NCI-H2081 (cell line): ENCODE results near the gene ZNF488.

ENCODE experiments used
- DNase-seq, 2 experiments: peaks; one replicate each; lab custom pipeline; 2025; lab: John Stamatoyannopoulos, UW

The ZNF488 gene

DNA sequence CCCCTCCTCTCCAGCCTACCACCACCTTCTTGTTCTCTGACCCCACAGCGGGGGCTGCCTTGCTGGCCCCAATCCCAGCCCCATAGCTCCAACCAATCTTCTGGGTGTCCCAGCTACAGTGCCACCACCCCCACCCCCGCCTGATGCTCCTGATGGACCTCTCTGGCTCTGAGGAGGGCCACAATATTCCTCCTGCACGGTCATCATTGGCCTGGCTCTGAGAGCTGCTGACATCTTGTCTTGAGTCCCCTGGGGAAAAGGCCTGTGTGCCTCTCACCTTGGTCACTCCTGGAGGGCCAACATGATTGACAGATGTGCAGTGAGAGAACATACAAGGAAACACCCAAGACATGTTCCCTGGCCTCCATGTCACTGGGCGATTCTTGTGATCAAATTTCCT is 54.2 kb downstream of the ZNF488 start:
- DNase-seq = no peak

DNA sequence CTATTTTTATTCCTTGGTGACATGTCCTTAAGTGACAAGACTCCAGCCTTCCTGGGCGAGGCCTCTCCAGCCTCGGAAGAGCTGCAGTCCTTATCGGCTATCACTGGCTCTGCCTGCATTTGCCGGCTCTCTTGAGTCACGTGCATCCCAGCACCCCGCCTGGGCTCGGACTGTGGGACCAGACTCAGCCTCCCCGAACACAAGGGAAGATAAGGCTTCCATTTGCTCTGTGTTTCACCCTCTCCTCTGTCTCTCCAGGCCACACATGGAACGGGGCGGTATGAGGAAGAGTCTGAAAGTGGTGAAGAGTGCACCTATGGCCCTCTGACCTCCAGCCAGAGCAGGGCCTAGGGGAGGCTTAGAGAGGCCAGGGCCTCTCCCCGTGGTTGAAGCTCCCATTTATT is 57.2 kb downstream of the ZNF488 start:
- DNase-seq = no peak

DNA sequence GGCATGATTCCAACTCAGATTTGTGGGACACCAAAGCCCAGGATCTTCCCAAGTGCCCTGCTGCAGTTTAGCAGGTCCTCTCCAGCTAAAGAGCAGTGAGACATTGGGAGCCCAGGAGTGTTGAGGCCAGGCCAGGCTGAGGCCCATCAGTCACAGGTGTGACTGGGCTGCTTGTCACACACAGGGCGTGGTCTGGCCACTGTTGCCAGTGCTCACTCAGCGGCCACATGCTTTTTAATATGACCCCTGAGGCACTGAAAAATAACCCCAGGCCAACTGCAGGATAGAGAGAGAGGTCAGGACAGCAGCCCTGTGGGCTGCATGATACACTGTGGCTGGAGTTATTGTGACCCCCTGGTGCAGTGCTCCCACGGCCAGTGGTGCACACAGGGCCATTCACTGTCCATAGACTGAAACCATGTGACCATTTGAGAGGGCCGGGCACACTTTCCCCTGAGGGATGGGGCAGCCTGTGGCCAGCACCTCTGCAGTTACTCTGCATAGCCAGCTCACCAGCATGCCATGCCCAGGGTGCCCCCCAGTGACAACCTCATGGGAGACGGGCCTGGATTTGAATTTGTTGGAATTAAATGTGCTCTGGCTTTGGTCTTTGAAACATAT is 57.7 kb downstream of the ZNF488 start:
- DNase-seq = no peak

DNA sequence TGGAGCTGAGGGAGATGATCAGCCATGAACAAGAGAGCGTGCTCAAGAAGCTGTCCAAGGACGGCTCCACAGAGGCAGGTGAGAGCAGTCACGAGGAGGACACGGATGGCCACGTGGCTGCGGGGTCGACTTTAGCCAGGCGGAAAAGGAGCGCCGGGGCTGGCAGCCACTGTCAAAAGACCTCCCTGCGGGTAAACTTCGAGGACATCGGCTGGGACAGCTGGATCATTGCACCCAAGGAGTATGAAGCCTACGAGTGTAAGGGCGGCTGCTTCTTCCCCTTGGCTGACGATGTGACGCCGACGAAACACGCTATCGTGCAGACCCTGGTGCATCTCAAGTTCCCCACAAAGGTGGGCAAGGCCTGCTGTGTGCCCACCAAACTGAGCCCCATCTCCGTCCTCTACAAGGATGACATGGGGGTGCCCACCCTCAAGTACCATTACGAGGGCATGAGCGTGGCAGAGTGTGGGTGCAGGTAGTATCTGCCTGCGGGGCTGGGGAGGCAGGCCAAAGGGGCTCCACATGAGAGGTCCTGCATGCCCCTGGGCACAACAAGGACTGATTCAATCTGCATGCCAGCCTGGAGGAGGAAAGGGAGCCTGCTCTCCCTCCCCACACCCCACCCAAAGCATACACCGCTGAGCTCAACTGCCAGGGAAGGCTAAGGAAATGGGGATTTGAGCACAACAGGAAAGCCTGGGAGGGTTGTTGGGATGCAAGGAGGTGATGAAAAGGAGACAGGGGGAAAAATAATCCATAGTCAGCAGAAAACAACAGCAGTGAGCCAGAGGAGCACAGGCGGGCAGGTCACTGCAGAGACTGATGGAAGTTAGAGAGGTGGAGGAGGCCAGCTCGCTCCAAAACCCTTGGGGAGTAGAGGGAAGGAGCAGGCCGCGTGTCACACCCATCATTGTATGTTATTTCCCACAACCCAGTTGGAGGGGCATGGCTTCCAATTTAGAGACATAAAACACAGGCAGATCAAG is 58.5 kb downstream of the ZNF488 start:
- DNase-seq = no peak

DNA sequence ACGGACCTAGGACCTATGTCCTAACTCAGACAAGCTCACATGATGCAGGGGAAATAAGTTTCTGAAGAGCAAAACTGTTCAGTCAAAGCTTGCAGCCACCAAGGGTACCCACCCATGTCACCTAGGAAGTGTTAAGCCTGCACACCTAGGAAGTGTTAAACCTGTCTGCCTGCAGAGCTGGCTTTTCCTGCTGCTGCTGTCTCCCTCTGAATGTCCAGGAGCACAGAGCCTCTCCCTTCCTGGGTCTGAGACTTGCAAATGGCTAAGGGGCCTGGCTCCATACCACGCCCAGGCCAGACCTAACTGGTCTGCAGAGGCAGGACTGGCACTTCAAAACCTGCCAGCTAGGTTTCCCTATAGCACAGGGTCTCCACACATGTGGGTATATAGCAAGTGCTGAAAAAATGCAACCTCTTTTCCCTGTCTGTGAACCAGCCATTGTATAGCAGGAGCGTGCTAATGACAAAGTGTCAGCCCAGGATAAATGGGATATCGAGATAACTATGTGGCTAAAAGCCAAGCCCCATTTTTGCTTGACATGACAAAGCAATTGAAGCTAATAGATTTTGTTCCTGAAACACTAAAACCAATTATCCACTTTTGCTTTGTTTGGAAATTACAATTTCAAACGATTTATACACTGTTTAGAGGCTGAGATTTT is 60.3 kb downstream of the ZNF488 start:
- no peak for DNase-seq

DNA sequence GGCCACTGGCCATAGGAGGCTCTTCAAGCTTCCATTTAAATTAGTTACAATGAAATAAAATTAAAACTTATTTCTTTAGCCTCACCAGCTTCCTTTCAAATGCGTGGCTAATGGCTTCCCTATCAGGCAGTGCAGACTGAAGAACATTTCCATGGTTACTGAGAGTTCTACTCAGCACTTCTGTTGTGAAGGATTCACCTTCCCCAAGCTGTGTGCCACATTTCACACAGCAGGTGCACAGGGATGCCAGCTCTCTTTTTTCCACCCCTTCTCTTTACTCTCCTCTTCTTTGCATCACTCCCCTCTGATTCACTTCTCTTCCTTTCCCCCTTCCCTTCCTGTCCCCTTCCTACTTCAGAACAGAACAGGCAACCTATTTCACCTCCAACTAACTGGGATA is 61.0 kb downstream of the ZNF488 start:
- no peak for DNase-seq

DNA sequence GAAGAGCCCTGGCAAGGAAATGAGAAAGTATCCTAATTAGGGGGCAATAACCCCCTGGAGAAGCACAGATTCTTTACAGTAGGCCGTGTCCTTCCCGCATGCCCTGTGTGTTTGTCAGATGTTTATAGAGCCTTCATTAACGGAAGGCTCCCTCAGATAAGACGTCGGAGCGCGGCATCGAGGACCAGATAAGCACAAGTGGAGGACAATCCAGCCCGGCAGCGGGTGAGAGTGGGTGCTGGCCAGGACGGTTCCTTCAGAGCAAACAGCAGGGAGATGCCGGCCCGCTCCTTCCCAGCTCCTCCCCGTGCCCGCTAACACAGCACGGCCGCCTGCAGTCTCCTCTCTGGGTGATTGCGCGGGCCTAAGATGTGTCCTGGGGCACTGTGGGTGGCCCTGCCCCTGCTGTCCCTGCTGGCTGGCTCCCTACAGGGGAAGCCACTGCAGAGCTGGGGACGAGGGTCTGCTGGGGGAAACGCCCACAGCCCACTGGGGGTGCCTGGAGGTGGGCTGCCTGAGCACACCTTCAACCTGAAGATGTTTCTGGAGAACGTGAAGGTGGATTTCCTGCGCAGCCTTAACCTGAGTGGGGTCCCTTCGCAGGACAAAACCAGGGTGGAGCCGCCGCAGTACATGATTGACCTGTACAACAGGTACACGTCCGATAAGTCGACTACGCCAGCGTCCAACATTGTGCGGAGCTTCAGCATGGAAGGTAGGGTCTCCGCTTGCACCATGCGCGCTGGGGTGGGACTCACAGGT is 61.6 kb downstream of the ZNF488 start, which contains the start of gene GDF2:
TSS of gene GDF2 (plus strand) at position 155 of the 762 bp plus-strand sequence. CDS start at position 370, 215 bp downstream.
- DNase-seq = no peak

DNA sequence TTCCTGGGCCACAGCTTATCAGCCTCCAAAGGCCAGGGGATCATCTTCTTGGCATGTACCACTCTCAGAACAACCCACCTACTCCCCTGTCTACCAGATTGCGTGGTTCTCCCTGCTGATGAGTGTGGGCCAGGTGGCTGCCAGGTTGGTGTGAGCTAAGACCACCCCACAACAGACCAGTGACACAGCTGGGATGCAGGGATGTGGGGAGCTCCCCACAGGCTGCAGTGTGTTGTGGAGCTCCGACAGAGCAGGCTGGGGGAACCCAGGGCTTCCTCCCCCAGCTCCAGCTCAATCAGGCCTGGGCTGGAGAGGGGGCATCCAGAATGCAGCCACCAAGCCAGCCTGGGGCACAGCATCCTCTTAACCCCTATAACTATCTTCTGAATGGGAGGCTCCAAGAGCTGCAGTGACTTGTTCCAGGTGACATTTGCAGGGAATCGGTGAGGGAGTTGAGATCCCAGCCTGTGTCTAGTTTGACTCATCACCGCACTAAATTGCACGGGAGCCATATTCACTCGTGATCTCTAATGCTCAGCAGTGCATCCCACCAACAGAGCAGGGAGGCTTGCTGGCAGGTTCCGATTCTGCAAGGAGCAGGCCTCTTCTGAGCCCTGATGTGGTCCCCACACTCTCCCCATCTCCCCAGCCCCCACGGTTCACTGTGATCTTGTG is 62.4 kb downstream of the ZNF488 start:
- no peak for DNase-seq

DNA sequence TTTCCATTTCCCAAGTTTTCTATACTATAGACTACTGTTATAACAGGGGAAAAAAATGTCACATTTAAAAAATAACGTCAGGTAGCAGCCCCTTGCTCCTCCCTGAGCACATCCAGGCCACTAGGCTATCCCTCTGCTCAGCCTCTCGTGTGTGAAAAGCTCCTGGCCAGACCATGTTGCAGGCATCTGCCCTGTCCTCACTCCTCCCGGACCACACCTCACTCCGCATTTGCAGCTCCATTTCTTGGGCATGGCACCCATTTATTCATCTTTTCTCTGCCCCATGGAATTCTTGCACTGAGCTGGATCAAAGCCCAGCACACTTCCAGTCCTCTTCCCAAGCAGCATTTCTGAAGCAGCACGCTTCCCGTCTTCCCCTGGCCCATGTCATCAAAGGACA is 63.3 kb downstream of the ZNF488 start:
- DNase-seq = no peak

DNA sequence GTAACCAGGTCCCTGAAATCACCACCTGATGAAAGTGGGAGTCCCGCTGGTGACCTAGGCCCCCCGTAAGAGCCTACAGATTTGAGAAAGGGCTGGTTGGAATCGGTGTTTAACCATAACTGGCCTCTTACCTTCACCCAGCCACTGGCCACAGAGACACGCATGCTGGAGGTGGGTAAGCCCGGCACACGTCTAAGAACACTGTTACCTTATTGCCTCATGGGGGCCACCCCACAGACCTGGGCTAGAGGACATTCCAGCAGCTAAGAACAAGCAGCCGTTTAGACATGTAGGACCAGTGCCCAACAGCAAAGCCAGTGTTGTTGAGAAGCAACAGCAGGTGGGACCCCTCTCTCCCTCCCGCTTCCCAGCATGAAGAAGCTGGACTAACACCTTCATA is 64.3 kb downstream of the ZNF488 start:
- no peak for DNase-seq

DNA sequence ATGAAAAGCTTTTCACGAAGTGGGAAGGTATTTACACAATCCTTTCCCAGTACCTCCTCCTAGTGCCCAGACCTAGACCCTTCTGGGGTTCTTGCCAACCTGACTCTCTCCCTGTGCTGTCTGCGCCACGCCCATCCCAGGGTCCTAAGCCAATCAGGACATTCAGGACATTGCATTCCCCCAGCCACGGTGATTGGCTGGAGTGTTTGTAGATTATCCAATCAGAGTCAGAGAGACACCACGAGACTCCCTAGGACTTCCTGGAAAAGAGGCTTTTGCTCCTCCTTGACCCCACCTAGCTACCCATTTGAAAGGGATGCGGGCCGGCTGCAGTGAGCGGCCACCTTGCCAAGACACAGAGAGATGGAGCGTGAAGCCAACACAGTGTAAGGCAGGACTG is 65.4 kb downstream of the ZNF488 start:
- no peak for DNase-seq

DNA sequence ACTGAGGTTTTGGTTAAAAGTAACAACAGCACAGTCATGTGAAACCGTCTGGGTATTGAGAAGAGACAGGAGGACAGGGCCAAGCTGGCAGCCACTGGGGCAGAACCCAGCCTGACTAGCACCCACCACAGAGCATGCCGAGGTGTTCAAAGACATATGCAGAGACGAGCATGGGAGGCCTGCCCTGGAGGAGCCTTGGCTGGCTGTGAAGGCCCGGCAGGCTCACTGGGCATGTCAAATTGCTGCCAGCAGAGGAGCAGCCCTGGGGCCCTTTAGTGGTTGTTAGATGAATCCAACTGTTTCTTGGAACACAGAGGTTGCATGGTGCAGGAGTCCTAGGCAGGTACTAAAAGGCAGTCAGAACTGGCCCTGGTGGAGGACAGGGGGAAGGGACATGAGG is 66.8 kb downstream of the ZNF488 start:
- no peak for DNase-seq

DNA sequence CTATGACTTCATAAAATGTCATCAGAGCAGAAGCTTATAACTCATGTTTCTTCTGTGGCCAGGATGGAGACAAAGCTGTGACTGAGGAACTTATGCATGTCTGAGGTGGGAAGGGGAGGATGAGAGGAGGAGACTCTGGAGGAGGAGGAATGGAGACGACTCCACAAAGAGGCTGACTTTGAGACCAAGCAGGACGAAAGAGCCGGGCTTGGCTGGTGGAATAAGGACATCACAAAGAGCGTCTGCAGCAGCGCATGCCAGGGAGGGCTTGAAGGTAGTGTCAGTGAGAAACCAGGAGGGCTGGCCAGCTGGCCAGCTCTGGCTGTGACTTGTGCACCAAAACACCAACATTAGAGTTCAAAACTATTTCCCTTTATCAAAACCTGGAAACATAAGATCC is 68.0 kb downstream of the ZNF488 start:
- no peak for DNase-seq
